CD4-positive, alpha-beta T cell treated with Interleukin-10 for 1 hour (primary cell): ENCODE measurements around the gene TMEM87A.
A peak's percentile ranks its signal among the peaks of the same experiment; 100 is the strongest.
"Not testable (repeated sequence)": the region's sequence is repeated elsewhere in the genome, so short reads cannot be mapped to it uniquely, and the experiment has no call there.

Experiments used
- DNase-seq: peaks from one replicate; pipeline ENCODE4 v3.0.0-alpha.2; 2020

Gene TMEM87A

DNA sequence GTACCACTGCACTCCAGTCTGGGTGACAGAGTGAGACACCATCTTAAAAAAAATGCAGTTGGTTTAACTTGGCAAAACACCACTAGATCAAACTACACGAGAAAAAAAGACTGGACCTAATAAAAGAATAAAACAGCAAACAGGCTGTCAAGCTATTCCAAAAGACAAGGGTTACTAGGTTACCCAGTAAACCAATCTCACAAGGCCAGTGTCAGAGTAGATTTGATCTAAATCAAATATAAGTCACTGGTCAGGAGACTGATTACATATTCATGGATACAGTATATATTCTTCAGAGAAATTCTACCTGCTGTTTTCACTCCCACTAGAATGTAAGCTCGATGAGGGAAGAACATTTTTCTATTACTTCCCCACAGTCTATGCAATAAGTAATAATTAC is 2.7 kb downstream of the TMEM87A start:
- DNase-seq, result no peak

DNA sequence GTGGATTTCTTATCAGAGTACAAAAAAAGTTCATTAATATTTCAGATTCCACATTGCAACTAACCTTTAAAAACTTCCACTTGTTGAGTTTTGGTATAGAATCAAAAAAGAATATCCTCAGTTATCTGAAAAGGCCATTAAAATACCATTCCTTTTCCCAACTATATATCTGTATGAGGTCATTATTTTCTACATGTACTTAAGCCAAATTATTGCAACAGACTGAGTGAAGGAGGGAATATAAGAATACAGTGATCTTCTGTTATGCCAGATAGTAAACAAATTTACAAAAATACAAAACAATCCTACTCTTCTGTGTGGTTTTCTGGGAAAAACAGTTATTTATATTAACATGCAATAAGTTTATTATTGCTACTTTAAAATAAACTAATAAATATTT is 5.9 kb downstream of the TMEM87A start:
- no peak for DNase-seq

DNA sequence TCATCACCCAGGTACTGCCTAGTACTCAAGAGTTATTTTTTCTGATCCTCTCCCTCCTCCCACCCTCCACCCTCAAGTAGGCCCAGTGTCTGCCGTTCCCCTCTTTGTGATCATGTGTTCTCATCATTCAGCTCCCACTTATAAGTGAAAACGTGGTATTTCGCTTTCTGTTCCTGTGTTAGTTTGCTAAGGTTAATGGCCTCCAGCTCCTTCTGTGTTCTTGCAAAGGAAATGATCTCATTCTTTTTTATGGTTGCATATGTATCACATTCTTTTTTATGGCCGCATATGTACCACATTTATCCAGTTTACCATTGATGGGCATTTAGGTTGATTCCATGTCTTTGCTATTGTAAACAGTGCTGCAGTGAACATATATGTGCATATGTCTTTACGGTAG is 8.4 kb downstream of the TMEM87A start:
- no peak for DNase-seq

DNA sequence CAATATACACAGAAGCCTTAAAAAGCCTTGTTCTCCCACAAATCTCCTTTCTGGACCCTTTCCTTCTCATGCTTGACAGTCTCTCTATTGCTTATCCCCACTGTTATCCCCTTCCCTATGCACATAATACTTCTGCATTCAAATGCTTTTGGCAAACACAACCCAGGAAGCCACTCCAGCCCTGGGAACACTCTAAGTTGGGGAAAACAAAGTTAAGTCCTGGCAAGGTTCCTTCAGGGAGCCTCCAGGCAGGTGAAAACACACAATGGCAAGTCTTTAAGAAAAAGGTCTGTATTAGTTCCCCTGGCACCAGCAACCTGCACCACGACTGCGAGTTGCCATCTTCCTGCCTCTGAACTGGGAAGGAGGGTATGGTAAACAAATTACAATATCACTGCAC is 19.9 kb downstream of the TMEM87A start:
- no peak for DNase-seq

DNA sequence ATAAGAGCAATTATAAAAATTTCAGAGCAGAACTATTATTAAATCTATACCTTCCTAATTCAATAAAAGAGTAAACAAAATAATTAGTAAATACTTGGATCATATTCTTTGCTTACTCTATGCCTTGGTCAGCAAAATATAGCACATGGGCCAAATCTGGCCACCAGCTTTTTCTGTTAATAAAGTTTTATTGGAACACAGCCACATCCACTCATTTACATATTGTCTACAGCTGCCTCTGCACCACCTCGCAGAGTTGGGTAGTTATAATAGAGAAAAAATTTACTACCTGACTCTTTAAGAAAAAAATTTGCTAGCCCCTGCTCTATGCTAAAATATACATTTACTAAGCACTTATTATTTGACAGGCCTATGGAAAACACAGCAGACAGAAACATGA is 32.4 kb downstream of the TMEM87A start:
- no peak for DNase-seq

DNA sequence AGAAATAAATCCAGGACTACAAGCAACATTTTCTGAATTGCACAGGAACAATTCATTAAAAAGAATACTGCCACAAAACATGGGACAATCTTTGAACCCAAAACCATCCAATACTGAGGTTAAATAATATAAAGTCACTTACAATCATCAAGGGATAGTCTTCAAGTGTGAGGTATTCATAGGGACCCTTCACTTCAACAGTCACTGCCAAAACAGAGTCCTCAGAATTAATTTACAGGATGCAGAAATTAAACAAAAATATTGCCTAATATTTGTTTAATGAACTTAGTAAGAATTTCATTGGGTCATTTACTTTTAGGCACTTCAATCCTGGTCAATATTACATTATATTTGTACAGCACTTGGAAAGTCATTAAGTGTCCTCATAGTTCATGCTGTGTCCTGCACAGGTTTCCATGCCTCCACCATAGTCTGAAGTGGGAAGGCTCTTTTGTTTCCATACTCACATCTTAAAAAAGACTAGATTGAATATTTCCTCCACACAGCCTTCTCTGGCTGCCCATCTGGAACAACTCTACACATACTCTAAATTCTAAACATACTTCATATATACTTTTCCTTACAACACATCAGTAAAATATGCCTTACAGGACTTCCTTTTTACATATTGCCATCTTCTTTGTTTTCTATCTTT is 33.6 kb downstream of the TMEM87A start:
- no peak for DNase-seq

DNA sequence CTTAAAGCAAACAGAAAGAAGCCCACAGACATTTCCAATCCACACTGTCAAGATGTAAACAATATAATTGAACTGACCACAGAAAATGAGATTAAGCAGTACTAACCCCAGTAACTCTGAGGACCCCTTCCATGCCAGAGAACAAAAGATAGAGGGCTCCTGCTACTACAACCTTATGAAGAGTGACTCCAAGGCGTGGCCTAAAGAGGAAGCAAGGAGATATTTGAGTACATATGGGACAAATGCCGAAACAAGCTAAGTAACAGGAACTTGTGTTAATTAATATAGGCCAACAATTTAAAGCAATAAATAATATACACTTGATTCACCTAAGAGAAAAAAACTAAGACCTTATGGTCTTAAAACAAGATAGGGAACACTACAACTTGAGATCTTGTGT is 40.1 kb downstream of the TMEM87A start:
- no peak for DNase-seq

DNA sequence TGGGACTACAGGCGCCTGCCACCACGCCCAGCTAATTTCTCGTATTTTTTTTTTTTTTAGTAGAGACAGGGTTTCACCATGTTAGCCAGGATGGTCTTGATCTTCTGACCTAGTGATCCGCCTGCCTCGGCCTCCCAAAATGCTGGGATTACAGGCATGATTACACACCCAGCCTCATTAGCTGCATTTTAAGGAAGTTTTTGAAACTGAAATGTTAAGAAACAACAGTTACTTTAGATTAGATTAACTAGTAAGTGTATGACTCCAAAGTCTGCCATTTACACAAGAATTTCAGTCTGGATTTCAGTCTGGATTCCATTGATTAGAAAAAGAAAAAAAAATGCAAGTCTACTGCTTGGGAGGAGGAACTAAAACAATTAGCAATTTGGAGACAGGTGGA is 40.6 kb downstream of the TMEM87A start:
- DNase-seq, result no peak

DNA sequence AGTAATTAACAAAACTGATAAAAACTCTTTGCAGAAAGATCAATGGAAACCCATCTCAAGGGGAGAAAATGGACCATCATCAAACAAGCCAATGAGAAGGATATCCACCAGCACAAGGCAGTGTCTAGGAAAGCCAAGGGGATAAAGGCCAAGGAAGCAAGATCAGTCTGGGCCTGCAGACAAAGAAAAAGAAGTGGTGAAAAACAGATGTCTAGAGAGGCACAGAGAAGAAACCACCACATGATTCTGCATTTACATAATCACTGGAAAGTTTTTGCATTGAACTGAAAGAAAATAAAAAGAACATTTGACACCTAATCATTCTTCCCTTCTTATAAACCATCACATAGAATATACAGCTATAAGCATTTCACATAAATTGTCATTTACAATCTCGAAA is 42.1 kb downstream of the TMEM87A start:
- no peak for DNase-seq

DNA sequence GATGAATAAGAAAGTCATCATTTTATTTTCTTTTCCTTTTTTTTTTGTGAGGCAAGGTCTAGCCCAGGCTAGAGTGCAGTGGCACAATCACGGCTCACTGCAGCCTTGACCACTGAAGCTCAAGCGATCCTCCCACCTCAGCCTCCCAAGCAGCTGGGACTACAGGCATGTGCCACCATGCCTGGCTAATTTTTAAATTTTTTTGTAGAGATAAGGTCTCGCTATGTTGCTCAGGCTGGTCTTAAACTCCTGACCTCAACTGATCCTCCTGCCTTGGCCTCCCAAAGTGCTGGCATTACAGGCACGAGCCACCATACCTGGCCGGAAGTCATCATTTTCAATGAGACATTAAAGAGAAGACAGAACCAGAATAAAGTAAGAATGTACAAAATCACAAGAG is 44.3 kb downstream of the TMEM87A start:
- DNase-seq, result not testable (repeated sequence)

DNA sequence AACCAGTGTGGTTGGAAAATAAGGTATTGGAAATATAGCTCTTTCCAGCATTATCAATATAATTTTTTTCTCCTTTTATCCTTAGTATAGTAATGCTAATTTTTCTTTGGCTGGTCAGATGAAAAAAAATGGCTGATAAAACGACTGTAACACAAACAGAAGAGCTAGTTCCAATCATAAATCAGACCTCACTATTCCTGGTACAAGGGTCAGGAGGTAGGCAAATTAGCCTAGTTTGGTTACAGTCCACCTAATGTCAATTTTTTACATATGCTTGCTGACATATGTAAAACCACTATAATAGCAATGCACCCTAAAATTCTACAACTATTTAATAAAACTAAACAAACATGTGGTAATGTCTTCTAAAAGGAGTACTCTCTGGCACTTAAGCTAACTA is 45.2 kb downstream of the TMEM87A start:
- no peak for DNase-seq

DNA sequence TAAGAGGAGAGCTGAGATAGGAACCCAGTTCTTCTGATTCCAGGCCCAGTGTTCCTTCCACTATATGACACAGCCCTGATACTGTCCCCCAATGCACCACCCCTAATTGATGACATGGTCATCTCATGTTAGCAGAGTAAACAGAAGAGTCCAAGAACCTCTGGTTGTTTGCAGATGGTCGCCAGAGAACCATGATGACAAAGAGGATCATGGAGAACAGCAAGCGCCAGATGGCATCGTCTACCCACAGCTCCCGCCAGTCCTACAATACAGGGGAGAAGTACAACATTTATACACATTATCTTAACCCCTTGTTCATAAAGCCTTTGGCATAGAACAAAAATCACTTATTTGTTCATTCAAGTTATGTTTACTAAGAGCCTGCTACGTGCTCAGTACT is 46.6 kb downstream of the TMEM87A start:
- no peak for DNase-seq

DNA sequence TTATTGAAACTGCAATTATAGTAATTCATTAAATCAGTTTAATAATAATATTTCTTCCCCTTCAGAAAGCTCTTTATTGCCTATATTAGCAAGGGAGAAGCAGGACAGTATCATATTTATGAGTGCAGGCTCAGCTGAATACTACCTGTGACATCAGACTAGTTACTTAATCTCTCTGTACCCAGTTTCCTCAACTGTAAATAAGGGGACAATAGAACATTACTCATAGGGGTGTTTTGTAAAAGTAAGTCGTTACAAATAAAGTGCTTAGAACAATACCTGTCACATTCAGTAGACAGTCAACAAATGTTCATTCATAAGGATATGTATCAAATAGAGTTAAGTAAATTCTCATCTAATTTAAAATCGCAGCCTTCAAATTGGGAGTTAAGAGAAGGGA is 53.0 kb downstream of the TMEM87A start:
- DNase-seq, result no peak

DNA sequence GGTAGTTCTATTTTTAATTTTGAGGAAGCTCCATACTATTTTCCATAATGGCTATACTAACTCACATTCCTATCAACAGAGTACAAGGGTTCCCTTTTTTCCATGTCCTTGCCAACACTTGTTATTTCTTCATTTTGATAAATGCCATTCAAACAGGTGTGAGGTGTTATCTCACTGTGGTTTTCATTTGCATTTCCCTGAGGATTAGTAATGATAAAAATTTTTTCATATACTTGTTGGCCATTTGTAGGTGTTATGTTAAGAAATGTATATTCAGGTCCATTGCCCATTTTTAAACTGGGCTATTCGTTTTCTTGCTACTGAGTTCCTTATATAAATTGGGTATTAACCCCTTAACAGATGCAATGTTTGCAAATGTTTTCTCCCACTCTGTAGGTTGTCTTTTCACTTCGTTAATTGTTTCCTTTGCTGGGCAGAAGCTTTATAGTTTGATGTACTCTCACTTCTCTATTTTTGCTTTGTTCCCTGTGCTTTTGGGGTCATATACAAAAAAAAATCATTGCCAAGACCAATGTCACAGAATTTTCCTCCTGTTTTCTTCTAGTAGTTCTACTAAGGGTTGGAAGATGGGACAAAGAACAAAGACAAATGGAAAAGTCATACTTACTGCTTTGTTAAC is 54.2 kb downstream of the TMEM87A start:
- no peak for DNase-seq

DNA sequence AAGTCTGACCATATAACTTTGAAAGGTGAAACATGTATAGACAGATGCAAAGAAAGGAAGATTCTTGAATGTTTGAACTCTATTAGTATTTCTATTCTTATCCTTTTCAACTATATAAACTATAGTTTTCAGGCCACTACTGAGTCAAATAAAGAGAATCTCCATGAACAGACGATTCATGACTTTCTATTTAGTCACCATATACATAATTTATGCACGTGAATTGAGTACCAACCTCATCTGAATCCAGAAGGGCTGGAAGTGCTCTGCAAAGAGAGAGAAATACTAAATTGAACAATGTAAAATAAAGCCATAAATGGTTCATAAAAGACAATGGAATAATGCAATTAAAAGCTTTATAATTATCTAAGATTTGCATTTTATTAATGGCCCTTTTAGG is 55.7 kb downstream of the TMEM87A start:
- DNase-seq, result no peak

DNA sequence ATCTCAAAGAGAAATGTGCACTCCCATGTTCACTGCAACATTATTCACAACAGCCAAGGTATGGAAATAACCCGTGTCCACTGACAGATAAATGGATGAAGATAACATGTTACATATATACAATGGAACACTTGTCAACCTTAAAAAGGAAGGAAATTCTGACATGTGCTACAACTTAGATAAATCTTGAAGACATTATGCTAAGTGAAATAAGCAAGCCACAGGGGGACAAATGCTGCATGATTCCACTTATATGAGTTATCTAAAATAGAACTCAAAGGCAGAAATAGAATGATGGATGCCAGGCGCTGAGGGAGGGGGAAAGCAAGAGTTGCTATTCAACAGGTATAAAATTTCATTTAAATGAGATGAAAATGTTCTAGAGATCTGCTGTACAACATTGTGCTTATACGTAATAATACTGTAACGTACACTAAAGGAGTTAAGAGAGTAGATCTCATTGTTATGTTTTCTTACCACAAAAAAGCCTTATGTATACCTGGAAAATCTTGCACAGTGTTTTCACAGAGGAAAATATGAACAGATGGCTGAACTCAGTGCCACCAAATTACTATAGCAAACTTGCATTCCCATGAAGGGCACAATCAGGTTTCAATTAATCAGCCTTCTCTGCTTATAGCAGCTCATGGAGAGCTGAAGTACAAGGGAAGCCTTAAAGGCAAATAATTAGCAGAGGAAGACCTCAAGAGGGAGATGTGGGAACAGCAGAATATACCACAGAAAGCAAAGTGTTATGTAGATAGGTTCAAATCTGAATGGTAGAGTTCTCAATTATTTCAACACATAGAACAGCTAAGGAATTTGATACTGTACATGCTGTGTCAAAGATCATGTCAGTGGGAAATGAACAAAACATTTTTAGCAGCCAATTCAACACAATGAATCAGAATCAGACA is 57.1 kb downstream of the TMEM87A start:
- DNase-seq, result no peak

DNA sequence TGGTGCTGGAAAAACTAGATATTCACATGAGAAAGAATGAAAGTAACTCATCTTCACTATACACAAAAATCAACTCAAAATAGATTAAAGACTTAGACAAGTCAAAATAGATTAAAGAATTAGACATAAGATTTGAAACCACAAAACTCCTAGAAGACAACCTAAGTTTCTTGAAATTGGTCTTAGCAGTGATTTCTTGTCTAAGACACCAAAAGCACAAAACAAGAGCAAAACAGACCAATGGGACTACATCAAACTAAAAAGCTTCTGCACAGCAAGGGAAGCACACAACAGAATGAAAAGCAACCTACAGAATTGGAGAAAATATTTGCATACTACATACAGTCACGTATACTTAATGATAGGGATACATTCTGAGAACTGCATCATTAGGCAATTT is 58.6 kb downstream of the TMEM87A start:
- DNase-seq, result no peak

DNA sequence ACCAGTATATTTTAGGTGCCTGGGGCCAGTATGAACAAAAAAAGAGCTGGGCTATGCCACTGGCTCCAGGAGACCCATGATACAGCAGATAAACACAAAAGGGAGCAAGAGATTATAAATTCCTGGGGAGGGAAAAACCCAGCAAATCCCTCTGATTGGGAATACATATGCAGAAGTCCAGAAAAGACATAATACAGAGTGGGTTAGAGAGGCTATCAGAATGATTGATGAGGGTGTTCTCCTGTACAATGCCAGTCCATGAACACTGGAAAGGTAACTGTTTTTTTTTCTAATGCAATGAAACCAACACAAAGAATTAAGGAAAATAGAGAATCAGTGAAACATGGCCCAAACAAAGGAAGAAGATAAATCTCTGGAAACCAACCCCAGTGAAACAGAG is 59.7 kb downstream of the TMEM87A start:
- no peak for DNase-seq

DNA sequence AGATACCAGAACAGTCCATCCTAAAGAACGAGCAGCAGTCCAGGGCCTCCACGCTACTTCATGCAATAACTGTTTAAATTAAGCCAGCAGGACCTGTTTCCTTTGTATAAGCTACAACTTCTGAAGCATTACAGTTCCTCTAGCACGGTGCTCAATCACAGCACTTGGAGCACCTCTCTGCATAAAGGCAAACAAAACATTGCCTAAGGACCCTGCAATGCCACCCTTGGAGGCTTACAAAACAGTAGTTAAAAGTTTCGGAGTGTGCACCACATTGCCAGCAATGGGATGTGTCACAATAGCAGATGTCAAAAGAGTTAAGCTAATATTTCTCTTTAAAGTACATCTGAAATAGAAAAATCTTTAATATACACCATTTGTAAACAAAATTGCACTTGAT is 62.5 kb downstream of the TMEM87A start:
- DNase-seq, result no peak

DNA sequence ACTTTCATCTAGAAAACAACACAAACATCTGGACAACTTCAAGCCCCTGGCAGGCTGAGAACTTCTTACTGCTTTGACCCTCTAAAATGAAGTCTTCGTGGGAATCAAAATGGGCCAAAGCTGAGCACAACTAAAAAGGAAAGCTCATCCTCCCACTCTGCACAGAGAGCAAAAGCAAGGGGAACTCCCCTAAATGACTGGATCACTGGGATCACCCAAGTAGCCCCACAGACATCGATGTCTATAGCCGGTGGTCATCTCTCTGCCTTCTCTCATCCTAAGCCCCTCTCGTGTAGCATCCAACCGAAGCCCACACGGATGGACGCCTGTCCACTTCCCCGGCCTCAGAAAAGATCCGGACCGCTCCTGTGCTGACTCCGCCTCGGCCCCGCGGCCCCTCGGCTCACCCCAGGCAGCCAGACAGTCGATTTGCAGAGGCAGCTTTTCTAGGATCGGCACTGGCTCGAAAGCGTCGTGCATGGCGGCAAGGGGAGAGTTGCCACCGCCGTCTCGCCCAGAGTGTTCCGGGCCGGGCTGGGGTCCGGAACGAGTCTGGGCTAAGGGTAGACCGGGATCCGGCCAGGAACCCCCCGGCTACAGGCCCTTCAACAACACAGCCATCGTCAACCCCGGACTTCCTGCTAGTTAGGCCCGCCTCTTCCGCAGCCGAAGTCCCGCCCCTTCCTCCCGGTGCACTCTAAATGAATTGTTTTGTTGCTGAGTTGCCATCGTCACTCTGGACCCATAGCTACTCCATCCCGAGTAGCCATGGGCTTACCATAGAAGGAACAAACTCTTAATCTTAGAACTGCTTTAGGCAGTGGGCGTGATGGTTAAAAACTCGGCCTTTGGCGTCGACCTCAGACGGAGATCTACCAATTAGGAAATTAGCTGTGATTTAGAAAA is 65.3 kb downstream of the TMEM87A start, which contains the start of gene VPS39:
Gene VPS39 (minus strand): TSS at position 631 of the 906 bp plus-strand sequence. CDS start 151 bp downstream, at position 480.
- DNase-seq, result peak; percentile 87

DNA sequence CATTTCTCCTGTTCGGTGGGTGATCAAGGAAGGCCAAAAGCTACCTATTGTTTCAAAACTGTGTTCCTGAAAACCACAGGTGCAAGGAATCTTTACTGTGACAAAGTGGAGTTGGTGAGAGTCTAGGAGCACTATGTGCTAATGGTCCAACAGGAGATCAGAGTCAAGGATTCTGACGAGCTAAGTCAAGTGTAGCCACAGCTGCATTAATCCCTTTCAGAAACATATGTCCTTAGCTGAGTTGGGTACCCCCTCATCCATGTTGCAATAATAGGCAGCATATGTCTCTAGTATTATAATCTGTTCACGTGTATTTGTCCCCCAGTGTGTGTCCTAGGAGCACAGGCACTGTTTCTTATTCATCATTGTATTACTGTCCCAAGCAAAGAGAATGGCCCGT is 66.8 kb downstream of the TMEM87A start:
- DNase-seq, result no peak

DNA sequence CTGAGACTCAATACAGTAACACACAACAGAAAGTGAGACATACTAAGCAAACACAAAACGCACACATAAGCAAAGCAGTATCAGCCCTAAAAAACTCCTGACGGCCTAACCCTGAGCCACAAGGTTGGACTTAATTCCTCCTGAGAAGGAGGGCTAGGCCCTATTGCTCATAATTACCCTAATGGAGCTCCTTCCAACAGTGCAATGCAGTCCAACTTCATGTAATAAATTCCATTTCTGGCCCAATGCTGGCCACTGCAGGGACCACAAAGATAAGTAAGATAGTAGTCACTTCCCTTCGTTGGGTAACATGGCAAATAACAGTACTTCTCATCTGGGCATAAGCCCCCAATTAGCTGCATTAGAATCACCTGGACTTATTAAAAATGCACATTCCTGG is 69.3 kb downstream of the TMEM87A start:
- no peak for DNase-seq

DNA sequence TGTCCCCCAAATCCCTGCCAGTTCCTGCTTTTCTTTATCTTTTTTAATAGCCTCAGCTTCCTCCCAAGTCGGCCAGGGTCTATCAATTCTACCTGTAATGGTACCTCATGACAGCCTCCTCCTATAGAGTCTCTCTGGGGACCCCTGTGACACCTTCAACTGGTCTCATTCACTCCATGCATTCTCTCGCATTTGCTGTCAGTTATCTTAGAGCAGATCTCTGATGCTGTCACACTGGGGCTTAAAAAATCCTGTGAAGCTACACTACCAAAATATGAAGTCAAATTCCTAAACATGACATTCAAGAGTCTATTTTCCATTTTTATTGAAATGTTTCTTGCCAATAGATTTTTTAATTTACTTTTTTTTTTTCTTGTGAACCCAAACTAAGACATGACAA is 70.6 kb downstream of the TMEM87A start:
- DNase-seq, result no peak
